ENCODE data around the gene TNIK. TPM values are rescaled to one million over a fixed set of nuclear protein-coding genes. Genes with fewer than 3 reads are reported as not detected.

TNIK gene
- total RNA-seq, 1 donor from 2014 or later: 1.5 TPM

- Mint-ChIP-seq H3K27me3 (ENCODE audit: unreplicated experiment) (no peaks in the 10 kb centered on the region), H3K4me3 (ENCODE audit: unreplicated experiment) (no peak overlapping the region), H3K4me1 (ENCODE audit: low read depth, unreplicated experiment) (no peaks in the 10 kb centered on the region), H3K36me3 (ENCODE audit: unreplicated experiment) (no peaks in the 10 kb centered on the region), H3K27ac (ENCODE audit: unreplicated experiment) (no peak overlapping the region), H3K9me3 (ENCODE audit: unreplicated experiment) (no peaks in the 10 kb centered on the region)
- no peak for TF ChIP-seq CTCF (IDR thresholded peaks at IDR 0.05; ENCODE audit: partially characterized antibody, unreplicated experiment)
- DNase-seq: no peak
Measured at GRCh38 chr3:171494457-171495109, 34.4 kb upstream of the TNIK start.

DNA sequence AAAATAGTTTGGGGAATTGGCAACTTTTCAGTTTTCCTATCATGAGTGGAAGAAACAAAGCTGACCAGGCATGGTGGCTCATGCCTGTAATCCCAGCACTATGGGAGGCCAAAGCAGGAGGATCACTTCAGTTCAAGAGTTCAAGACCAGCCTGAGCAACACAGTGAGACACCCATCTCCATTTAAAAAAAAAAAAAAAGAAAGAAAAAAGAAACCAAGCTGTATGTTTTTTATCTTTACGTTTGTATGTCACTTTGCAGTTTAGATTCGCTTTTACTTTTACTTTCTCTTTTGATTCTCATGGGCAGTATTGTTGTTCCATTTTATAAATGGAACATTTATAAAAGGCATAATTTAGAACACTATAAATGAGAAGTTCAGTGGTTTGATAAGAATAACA is 31.2 kb upstream of the TNIK start:
- Mint-ChIP-seq H3K27me3 (ENCODE audit: unreplicated experiment) (no peaks in the 10 kb centered on the region), H3K36me3 (ENCODE audit: unreplicated experiment) (no peaks in the 10 kb centered on the region)
- no peak for TF ChIP-seq CTCF (IDR thresholded peaks at IDR 0.05; ENCODE audit: partially characterized antibody, unreplicated experiment)

GRCh38 chr3:171490901-171491300 is 30.7 kb upstream of the TNIK start:
- H3K27ac Mint-ChIP-seq (ENCODE audit: unreplicated experiment): no peak overlapping the region
- H3K4me3 Mint-ChIP-seq (ENCODE audit: unreplicated experiment): no peak overlapping the region
- no peak for TF ChIP-seq CTCF (IDR thresholded peaks at IDR 0.05; ENCODE audit: partially characterized antibody, unreplicated experiment)
- H3K36me3 Mint-ChIP-seq (ENCODE audit: unreplicated experiment): no peaks in the 10 kb centered on the region
- DNase-seq: no peak
- no peaks in the 10 kb centered on the region for H3K27me3 Mint-ChIP-seq (ENCODE audit: unreplicated experiment)
- H3K4me1 Mint-ChIP-seq (ENCODE audit: low read depth, unreplicated experiment): no peaks in the 10 kb centered on the region
- no peaks in the 10 kb centered on the region for H3K9me3 Mint-ChIP-seq (ENCODE audit: unreplicated experiment)

More for the DNA sequence above, 31.2 kb upstream of the TNIK start:
- Mint-ChIP-seq H3K4me3 (ENCODE audit: unreplicated experiment) (no peak overlapping the region), H3K9me3 (ENCODE audit: unreplicated experiment) (no peaks in the 10 kb centered on the region), H3K27ac (ENCODE audit: unreplicated experiment) (no peak overlapping the region), H3K4me1 (ENCODE audit: low read depth, unreplicated experiment) (no peaks in the 10 kb centered on the region)
- no peak for DNase-seq

- Mint-ChIP-seq H3K4me1 (ENCODE audit: low read depth, unreplicated experiment) (no peaks in the 10 kb centered on the region), H3K9me3 (ENCODE audit: unreplicated experiment) (no peaks in the 10 kb centered on the region), H3K4me3 (ENCODE audit: unreplicated experiment) (no peak overlapping the region), H3K27ac (ENCODE audit: unreplicated experiment) (no peak overlapping the region), H3K27me3 (ENCODE audit: unreplicated experiment) (no peaks in the 10 kb centered on the region), H3K36me3 (ENCODE audit: unreplicated experiment) (no peaks in the 10 kb centered on the region)
- TF ChIP-seq CTCF (IDR thresholded peaks at IDR 0.05; ENCODE audit: partially characterized antibody, unreplicated experiment): no peak
- DNase-seq: no peak
Measured at GRCh38 chr3:171489348-171489747, 29.1 kb upstream of the TNIK start.

- no peak for DNase-seq
- TF ChIP-seq CTCF (IDR thresholded peaks at IDR 0.05; ENCODE audit: partially characterized antibody, unreplicated experiment): no peak
- no peaks in the 10 kb centered on the region for H3K9me3 Mint-ChIP-seq (ENCODE audit: unreplicated experiment)
- H3K4me1 Mint-ChIP-seq (ENCODE audit: low read depth, unreplicated experiment): no peaks in the 10 kb centered on the region
- peaks cover 1% of the 10 kb centered on the region for H3K27me3 Mint-ChIP-seq (ENCODE audit: unreplicated experiment)
- H3K27ac Mint-ChIP-seq (ENCODE audit: unreplicated experiment): no peak overlapping the region
- no peaks in the 10 kb centered on the region for H3K36me3 Mint-ChIP-seq (ENCODE audit: unreplicated experiment)
- H3K4me3 Mint-ChIP-seq (ENCODE audit: unreplicated experiment): no peak overlapping the region
Measured at GRCh38 chr3:171488479-171488878, 28.3 kb upstream of the TNIK start.

Measured in glutamatergic neuron (in vitro differentiated cells).